ENCODE results near the gene FKBP2.
"Not testable (repeated sequence)": the region's sequence is repeated elsewhere in the genome, so short reads cannot be mapped to it uniquely, and the experiment has no call there.

Gene FKBP2

GRCh38 chr11:64244966-64245365, 4.1 kb downstream of the FKBP2 start:
- Histone ChIP-seq H2BK5ac (ENCODE audit: low read depth, low read length, poor library complexity) (no peak overlapping the region), H3K4me3 (ENCODE audit: low read depth, low read length) (peak overlapping the region; percentile 97), H3K23ac (ENCODE audit: low read length) (no peak overlapping the region), H3K9me3 (ENCODE audit: insufficient read depth, low read depth, low read length) (peaks cover 4% of the 10 kb centered on the region), H2AK5ac (ENCODE audit: low read length) (peak overlapping the region; percentile 11), H3K27ac (ENCODE audit: low read depth, low read length) (peak overlapping the region; percentile 87), H3K9ac (ENCODE audit: low read length) (peak overlapping the region; percentile 32), H2AFZ (ENCODE audit: insufficient read depth, low read length, poor library complexity) (no peak overlapping the region), H3K4me1 (ENCODE audit: control insufficient read depth in 1 of 2, insufficient read depth in 2 of 2, low read length in 2 of 2) (peaks cover 23 to 37% of the 10 kb centered on the region in 2 experiments), H3K4me2 (ENCODE audit: low read length) (peak overlapping the region; percentile 73), H3K36me3 (ENCODE audit: control insufficient read depth in 1 of 2, insufficient read depth in 2 of 2, low read length in 2 of 2) (peaks cover 19 to 26% of the 10 kb centered on the region in 2 experiments), H3K79me2 (ENCODE audit: control insufficient read depth, insufficient read depth, low read length, poor library complexity) (peaks cover 32% of the 10 kb centered on the region), H3K4ac (ENCODE audit: low read depth, low read length) (peak overlapping the region; percentile 89), H3K79me1 (ENCODE audit: low read length) (peaks cover 44% of the 10 kb centered on the region), H3K14ac (ENCODE audit: low read length) (peak overlapping the region; percentile 18), H4K12ac (ENCODE audit: low read depth, low read length) (no peak overlapping the region), H2BK120ac (ENCODE audit: insufficient read depth, low read length, poor library complexity) (peak overlapping the region; percentile 23), H3K18ac (ENCODE audit: low read length) (peak overlapping the region; percentile 22), H4K8ac (ENCODE audit: low read depth, low read length) (peak overlapping the region; percentile 61), H2BK12ac (ENCODE audit: low read length) (peak overlapping the region; percentile 18), H3K27me3 (ENCODE audit: insufficient read depth, low read length) (no peaks in the 10 kb centered on the region), H4K91ac (ENCODE audit: low read depth, low read length) (peak overlapping the region; percentile 67)
- DNase-seq, result no peak
- WGBS (ENCODE audit: extremely low coverage, insufficient coverage, insufficient read length), result no CpG with 5 or more reads among the region's 6 CpGs

GRCh38 chr11:64245401-64245796, 4.5 kb downstream of the FKBP2 start:
- Histone ChIP-seq H3K79me1 (ENCODE audit: low read length) (peaks cover 41% of the 10 kb centered on the region), H3K36me3 (ENCODE audit: control insufficient read depth in 1 of 2, insufficient read depth in 2 of 2, low read length in 2 of 2) (peaks cover 19 to 26% of the 10 kb centered on the region in 2 experiments), H2BK120ac (ENCODE audit: insufficient read depth, low read length, poor library complexity) (peak overlapping the region; percentile 23), H3K4me2 (ENCODE audit: low read length) (peak overlapping the region; percentile 73), H3K23ac (ENCODE audit: low read length) (no peak overlapping the region), H2AK5ac (ENCODE audit: low read length) (no peak overlapping the region), H2AFZ (ENCODE audit: insufficient read depth, low read length, poor library complexity) (no peak overlapping the region), H3K14ac (ENCODE audit: low read length) (peak overlapping the region; percentile 78), H2BK12ac (ENCODE audit: low read length) (no peak overlapping the region), H3K4me1 (ENCODE audit: control insufficient read depth in 1 of 2, insufficient read depth in 2 of 2, low read length in 2 of 2) (peaks cover 20 to 32% of the 10 kb centered on the region in 2 experiments), H3K27ac (ENCODE audit: low read depth, low read length) (peak overlapping the region; percentile 87), H4K91ac (ENCODE audit: low read depth, low read length) (peak overlapping the region; percentile 67), H2BK5ac (ENCODE audit: low read depth, low read length, poor library complexity) (no peak overlapping the region), H3K79me2 (ENCODE audit: control insufficient read depth, insufficient read depth, low read length, poor library complexity) (peaks cover 32% of the 10 kb centered on the region), H3K27me3 (ENCODE audit: insufficient read depth, low read length) (no peaks in the 10 kb centered on the region), H3K4ac (ENCODE audit: low read depth, low read length) (peak overlapping the region; percentile 89), H3K9me3 (ENCODE audit: insufficient read depth, low read depth, low read length) (peaks cover 4% of the 10 kb centered on the region), H3K18ac (ENCODE audit: low read length) (peak overlapping the region; percentile 41), H4K8ac (ENCODE audit: low read depth, low read length) (peak overlapping the region; percentile 32), H3K4me3 (ENCODE audit: low read depth, low read length) (peak overlapping the region; percentile 97), H3K9ac (ENCODE audit: low read length) (peak overlapping the region; percentile 32), H4K12ac (ENCODE audit: low read depth, low read length) (no peak overlapping the region)
- DNase-seq, result no peak
- no CpG with 5 or more reads among the region's 6 CpGs for WGBS (ENCODE audit: extremely low coverage, insufficient coverage, insufficient read length)

- peak overlapping the region; percentile 23 for H2BK5ac ChIP-seq (ENCODE audit: low read depth, low read length, poor library complexity)
- H2BK120ac ChIP-seq (ENCODE audit: insufficient read depth, low read length, poor library complexity), result peak overlapping the region; percentile 50
- no peaks in the 10 kb centered on the region for H3K27me3 ChIP-seq (ENCODE audit: insufficient read depth, low read length)
- H3K4ac ChIP-seq (ENCODE audit: low read depth, low read length), result peak overlapping the region; percentile 89
- H4K12ac ChIP-seq (ENCODE audit: low read depth, low read length), result peak overlapping the region; percentile 56
- peak overlapping the region; percentile 52 for H3K18ac ChIP-seq (ENCODE audit: low read length)
- H3K9ac ChIP-seq (ENCODE audit: low read length), result peak overlapping the region; percentile 92
- H3K79me1 ChIP-seq (ENCODE audit: low read length), result peaks cover 39% of the 10 kb centered on the region
- H3K79me2 ChIP-seq (ENCODE audit: control insufficient read depth, insufficient read depth, low read length, poor library complexity), result peaks cover 28% of the 10 kb centered on the region
- WGBS (ENCODE audit: extremely low coverage, insufficient coverage, insufficient read length), result no CpG with 5 or more reads among the region's 46 CpGs
- peak overlapping the region; percentile 50 for H3K23ac ChIP-seq (ENCODE audit: low read length)
- H2AFZ ChIP-seq (ENCODE audit: insufficient read depth, low read length, poor library complexity), result peak overlapping the region; percentile 41
- H3K4me1 ChIP-seq (ENCODE audit: control insufficient read depth in 1 of 2, insufficient read depth in 2 of 2, low read length in 2 of 2), result peaks cover 24 to 35% of the 10 kb centered on the region in 2 experiments
- peak overlapping the region; percentile 58 for H4K8ac ChIP-seq (ENCODE audit: low read depth, low read length)
- peak overlapping the region; percentile 73 for H3K4me2 ChIP-seq (ENCODE audit: low read length)
- H3K9me3 ChIP-seq (ENCODE audit: insufficient read depth, low read depth, low read length), result peaks cover 4% of the 10 kb centered on the region
- H2BK12ac ChIP-seq (ENCODE audit: low read length), result peak overlapping the region; percentile 1
- DNase-seq, result peak; percentile 97 to 100
- H4K91ac ChIP-seq (ENCODE audit: low read depth, low read length), result peak overlapping the region; percentile 75
- peak overlapping the region; percentile 78 for H3K14ac ChIP-seq (ENCODE audit: low read length)
- peaks cover 19 to 26% of the 10 kb centered on the region in 2 experiments for H3K36me3 ChIP-seq (ENCODE audit: control insufficient read depth in 1 of 2, insufficient read depth in 2 of 2, low read length in 2 of 2)
- H2AK5ac ChIP-seq (ENCODE audit: low read length), result peak overlapping the region; percentile 60
- peak overlapping the region; percentile 87 for H3K27ac ChIP-seq (ENCODE audit: low read depth, low read length)
- peak overlapping the region; percentile 97 for H3K4me3 ChIP-seq (ENCODE audit: low read depth, low read length)
These were observed 5.1 kb downstream of the FKBP2 start for GRCh38 chr11:64245797-64246620.

GRCh38 chr11:64246621-64246870, 5.7 kb downstream of the FKBP2 start:
- not testable (repeated sequence) for DNase-seq

More at GRCh38 chr11:64246621-64246870, 5.7 kb downstream of the FKBP2 start:
- H4K8ac ChIP-seq (ENCODE audit: low read depth, low read length), result peak overlapping the region; percentile 58
- peak overlapping the region; percentile 73 for H3K4me2 ChIP-seq (ENCODE audit: low read length)
- peak overlapping the region; percentile 87 for H3K27ac ChIP-seq (ENCODE audit: low read depth, low read length)
- H4K12ac ChIP-seq (ENCODE audit: low read depth, low read length); H2BK120ac ChIP-seq (ENCODE audit: insufficient read depth, low read length, poor library complexity); H2BK12ac ChIP-seq (ENCODE audit: low read length); H2AFZ ChIP-seq (ENCODE audit: insufficient read depth, low read length, poor library complexity); H3K23ac ChIP-seq (ENCODE audit: low read length); H2AK5ac ChIP-seq (ENCODE audit: low read length); H3K4ac ChIP-seq (ENCODE audit: low read depth, low read length); H3K18ac ChIP-seq (ENCODE audit: low read length); H3K9me3 ChIP-seq (ENCODE audit: insufficient read depth, low read depth, low read length); H3K27me3 ChIP-seq (ENCODE audit: insufficient read depth, low read length): not testable (repeated sequence)
- H3K9ac ChIP-seq (ENCODE audit: low read length), result peak overlapping the region; percentile 92
- peaks cover 40% of the 10 kb centered on the region for H3K79me1 ChIP-seq (ENCODE audit: low read length)
- H3K14ac ChIP-seq (ENCODE audit: low read length), result peak overlapping the region; percentile 78
- peak overlapping the region; percentile 23 for H2BK5ac ChIP-seq (ENCODE audit: low read depth, low read length, poor library complexity)
- peaks cover 19 to 26% of the 10 kb centered on the region in 2 experiments for H3K36me3 ChIP-seq (ENCODE audit: control insufficient read depth in 1 of 2, insufficient read depth in 2 of 2, low read length in 2 of 2)
- peak overlapping the region; percentile 75 for H4K91ac ChIP-seq (ENCODE audit: low read depth, low read length)
- no CpG with 5 or more reads among the region's 43 CpGs for WGBS (ENCODE audit: extremely low coverage, insufficient coverage, insufficient read length)
- H3K4me3 ChIP-seq (ENCODE audit: low read depth, low read length), result peak overlapping the region; percentile 97
- peaks cover 24 to 36% of the 10 kb centered on the region in 2 experiments for H3K4me1 ChIP-seq (ENCODE audit: control insufficient read depth in 1 of 2, insufficient read depth in 2 of 2, low read length in 2 of 2)
- H3K79me2 ChIP-seq (ENCODE audit: control insufficient read depth, insufficient read depth, low read length, poor library complexity), result peaks cover 28% of the 10 kb centered on the region

Data from trophoblast cell (in vitro differentiated cells and primary cell).